NT2/D1 (cell line): Measurements from ENCODE around the gene ARGLU1.

Experiments used
- DNase-seq: peaks from one replicate; pipeline ENCODE4 v3.0.0-alpha.2; 2011; ENCODE audit warnings: low read depth, low spot score
- H3K27me3 ChIP-seq: 2 replicates; pipeline ENCODE4 v1.6.0; 2011; ENCODE audit warnings: mild to moderate bottlenecking; ENCODE audit not compliant: insufficient read length, insufficient read depth
- H3K36me3 ChIP-seq: 2 replicates; pipeline ENCODE4 v1.6.1; 2011; ENCODE audit warnings: mild to moderate bottlenecking, low read length, mixed read lengths; ENCODE audit not compliant: insufficient read depth, insufficient read length
- H3K4me1 ChIP-seq: 2 replicates; pipeline ENCODE4 v1.5.1; 2011; ENCODE audit not compliant: insufficient read depth, insufficient read length
- H3K4me3 ChIP-seq: 2 replicates; pipeline ENCODE4 v1.5.1; 2011; ENCODE audit warnings: low read depth; ENCODE audit not compliant: insufficient read length
- H3K9ac ChIP-seq: 2 replicates; pipeline ENCODE4 v1.6.0; 2011; ENCODE audit warnings: low read depth; ENCODE audit not compliant: insufficient read length
- H3K9me3 ChIP-seq: 2 replicates; pipeline ENCODE4 v1.5.1; 2011; ENCODE audit warnings: mild to moderate bottlenecking, low read length; ENCODE audit not compliant: insufficient read depth
- SUZ12 ChIP-seq: IDR thresholded peaks from 2 replicates; pipeline ENCODE4 v1.6.1; 2011; ENCODE audit not compliant: insufficient read length, insufficient read depth; ENCODE audit errors: extremely low read depth
- YY1 ChIP-seq: IDR thresholded peaks from 2 replicates; pipeline ENCODE4 v1.6.1; 2011; ENCODE audit not compliant: insufficient read length, insufficient read depth
- ZNF274 ChIP-seq: IDR thresholded peaks from 2 replicates; pipeline ENCODE4 v1.6.1; 2011; ENCODE audit warnings: mild to moderate bottlenecking, low read depth, low read length

The ARGLU1 gene

DNA sequence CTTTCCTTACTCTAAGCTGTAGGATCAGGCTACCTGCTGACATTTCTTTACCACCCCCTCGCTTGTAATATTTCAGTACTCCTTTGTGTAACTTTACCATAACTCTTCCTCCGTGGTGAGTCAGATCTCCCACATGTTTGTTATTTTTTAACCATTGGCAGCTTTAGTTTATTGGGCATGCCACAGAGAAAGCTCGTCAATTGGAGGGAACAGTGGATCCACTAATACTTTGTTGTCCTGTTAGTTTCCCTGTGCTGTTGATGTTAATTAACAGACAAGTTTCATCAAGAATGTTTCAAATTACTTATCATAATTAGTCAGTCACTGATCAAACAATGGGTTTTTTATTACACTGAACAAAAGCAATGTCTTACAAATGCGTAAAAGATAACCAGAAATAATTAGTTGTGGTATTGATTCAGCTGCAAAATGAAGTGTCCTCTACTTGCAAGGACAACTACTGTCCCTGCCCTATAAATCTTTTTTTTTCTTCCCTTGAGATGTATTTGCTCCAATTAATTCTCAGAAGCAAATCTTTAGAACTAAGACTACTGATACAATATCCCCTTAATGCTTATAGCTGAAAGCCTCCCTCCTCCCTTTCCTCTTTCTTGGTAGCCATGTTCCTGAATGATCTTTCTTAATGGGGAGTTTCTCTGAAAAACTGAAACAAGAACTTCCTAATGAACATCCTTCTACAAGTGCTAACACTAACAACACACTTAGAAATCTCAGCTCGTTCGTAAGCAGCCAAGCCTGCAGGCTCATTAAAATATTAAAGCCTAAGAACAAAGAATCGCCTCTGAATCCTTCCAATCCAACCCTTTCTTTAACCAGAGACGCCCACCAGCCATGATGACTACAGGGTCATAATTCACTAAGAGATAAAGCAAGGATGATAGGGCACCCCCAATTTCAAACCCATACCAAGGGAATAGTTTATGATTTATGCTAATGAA lies 54.6 kb downstream of the ARGLU1 start:
- DNase-seq, result no peak
- TF ChIP-seq ZNF274, result no peak
- TF ChIP-seq YY1, result no peak
- no peak for TF ChIP-seq SUZ12

GRCh38 chr13:106507560-106508274 lies 60.2 kb downstream of the ARGLU1 start:
- no peak overlapping the region for H3K9ac ChIP-seq
- DNase-seq, result no peak
- H3K9me3 ChIP-seq, result no peaks in the 10 kb centered on the region
- peaks cover 47% of the 10 kb centered on the region for H3K36me3 ChIP-seq
- no peak overlapping the region for H3K4me3 ChIP-seq
- TF ChIP-seq YY1 (no peak), SUZ12 (no peak), ZNF274 (no peak)
- H3K27me3 ChIP-seq, result no peaks in the 10 kb centered on the region
- no peaks in the 10 kb centered on the region for H3K4me1 ChIP-seq

More for the DNA sequence above, 54.6 kb downstream of the ARGLU1 start:
- no peaks in the 10 kb centered on the region for H3K4me1 ChIP-seq
- no peak overlapping the region for H3K4me3 ChIP-seq
- H3K36me3 ChIP-seq, result peaks cover 29% of the 10 kb centered on the region
- H3K9me3 ChIP-seq, result no peaks in the 10 kb centered on the region
- H3K27me3 ChIP-seq, result no peaks in the 10 kb centered on the region
- H3K9ac ChIP-seq, result no peak overlapping the region

DNA sequence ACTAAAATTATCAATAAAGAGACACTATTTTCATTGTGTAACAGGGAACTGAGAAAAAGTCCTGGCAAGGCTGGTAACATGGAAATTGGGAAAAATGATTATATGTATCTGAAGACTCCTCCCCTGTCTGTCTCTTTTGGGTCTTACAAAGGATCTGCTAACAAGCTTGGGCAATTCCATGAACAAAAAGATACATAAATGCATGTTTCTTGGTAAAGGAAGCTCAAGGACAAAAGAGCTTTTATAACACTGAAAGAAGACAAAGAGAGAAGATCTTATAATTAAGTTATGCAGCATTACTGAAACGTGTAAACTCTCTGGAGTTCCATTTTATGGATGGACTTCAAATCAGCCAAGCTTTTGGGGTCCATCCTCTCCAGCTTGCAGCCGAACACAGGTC lies 61.7 kb downstream of the ARGLU1 start:
- no peak for TF ChIP-seq ZNF274
- TF ChIP-seq YY1, result no peak
- TF ChIP-seq SUZ12, result no peak
- no peak overlapping the region for H3K9ac ChIP-seq
- no peak for DNase-seq
- no peaks in the 10 kb centered on the region for H3K4me1 ChIP-seq
- H3K27me3 ChIP-seq, result no peaks in the 10 kb centered on the region
- no peaks in the 10 kb centered on the region for H3K9me3 ChIP-seq
- H3K36me3 ChIP-seq, result peaks cover 40% of the 10 kb centered on the region
- H3K4me3 ChIP-seq, result no peak overlapping the region

GRCh38 chr13:106505732-106506131 lies 62.2 kb downstream of the ARGLU1 start:
- no peak overlapping the region for H3K4me3 ChIP-seq
- no peaks in the 10 kb centered on the region for H3K27me3 ChIP-seq
- DNase-seq, result no peak
- no peaks in the 10 kb centered on the region for H3K9me3 ChIP-seq
- no peak overlapping the region for H3K9ac ChIP-seq
- no peaks in the 10 kb centered on the region for H3K4me1 ChIP-seq
- TF ChIP-seq SUZ12 (no peak), ZNF274 (no peak), YY1 (no peak)
- peaks cover 38% of the 10 kb centered on the region for H3K36me3 ChIP-seq

DNA sequence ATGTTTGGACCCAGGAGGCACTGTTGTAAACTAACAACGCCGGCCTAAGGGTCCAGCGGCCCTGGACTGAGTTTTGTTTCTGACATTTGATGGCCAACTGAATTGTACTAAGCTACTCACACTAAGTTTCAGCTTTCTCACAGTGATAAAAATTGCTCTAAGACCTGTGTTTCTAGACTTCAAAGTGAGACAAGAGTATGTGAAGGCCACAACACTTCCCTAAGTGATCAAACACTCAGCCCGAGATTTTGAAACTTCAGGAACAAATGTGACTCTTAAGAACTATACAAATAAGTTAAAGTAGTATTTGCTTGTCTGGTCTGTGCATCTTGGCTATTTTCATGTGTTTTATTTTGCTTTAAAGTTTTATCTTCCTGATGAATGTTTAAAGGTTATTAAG lies 62.6 kb downstream of the ARGLU1 start:
- no peaks in the 10 kb centered on the region for H3K4me1 ChIP-seq
- H3K27me3 ChIP-seq, result no peaks in the 10 kb centered on the region
- no peaks in the 10 kb centered on the region for H3K9me3 ChIP-seq
- no peak overlapping the region for H3K9ac ChIP-seq
- H3K36me3 ChIP-seq, result peaks cover 38% of the 10 kb centered on the region
- TF ChIP-seq ZNF274 (no peak), SUZ12 (no peak), YY1 (no peak)
- no peak overlapping the region for H3K4me3 ChIP-seq
- DNase-seq, result no peak

DNA sequence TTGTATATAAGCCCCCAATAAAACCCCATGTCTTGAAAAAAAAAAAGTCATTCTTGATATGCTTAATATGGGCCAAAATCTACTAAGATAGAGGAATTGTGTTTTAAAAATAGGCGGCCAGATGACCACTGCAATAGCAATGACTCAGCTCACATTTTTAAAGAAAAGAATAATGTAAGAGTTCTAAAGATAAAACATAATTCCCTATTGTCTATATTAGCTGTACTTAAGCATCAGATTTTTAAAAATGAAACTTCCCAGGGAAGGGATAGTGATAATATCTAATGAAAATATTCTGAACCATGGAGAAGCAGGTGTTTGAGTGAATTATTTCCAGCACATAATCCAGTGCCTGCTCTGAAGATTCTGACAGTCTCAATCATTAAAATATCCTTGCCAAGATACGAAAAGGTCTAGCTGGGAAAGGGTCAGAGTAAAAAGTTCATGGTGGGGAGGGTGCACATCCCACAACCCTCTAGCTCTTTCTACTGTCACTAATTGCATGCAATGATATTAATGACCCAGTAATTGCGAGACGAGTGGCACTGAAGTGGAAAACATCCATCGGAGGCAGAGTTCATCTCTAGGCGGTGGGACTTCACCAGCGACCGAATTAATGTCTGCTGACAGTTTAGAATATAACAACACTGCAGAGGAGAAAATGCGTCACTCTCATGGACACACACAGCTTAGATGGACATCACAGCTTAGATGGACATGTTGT lies 64.0 kb downstream of the ARGLU1 start:
- no peaks in the 10 kb centered on the region for H3K27me3 ChIP-seq
- no peaks in the 10 kb centered on the region for H3K9me3 ChIP-seq
- no peak overlapping the region for H3K9ac ChIP-seq
- no peaks in the 10 kb centered on the region for H3K4me1 ChIP-seq
- no peak overlapping the region for H3K4me3 ChIP-seq
- no peak for TF ChIP-seq SUZ12
- TF ChIP-seq ZNF274, result no peak
- no peak for TF ChIP-seq YY1
- DNase-seq, result no peak
- peaks cover 27% of the 10 kb centered on the region for H3K36me3 ChIP-seq

GRCh38 chr13:106503272-106503671 lies 64.7 kb downstream of the ARGLU1 start:
- no peaks in the 10 kb centered on the region for H3K4me1 ChIP-seq
- no peak overlapping the region for H3K4me3 ChIP-seq
- TF ChIP-seq ZNF274 (no peak), SUZ12 (no peak), YY1 (no peak)
- H3K36me3 ChIP-seq, result peaks cover 26% of the 10 kb centered on the region
- no peak for DNase-seq
- no peaks in the 10 kb centered on the region for H3K27me3 ChIP-seq
- H3K9ac ChIP-seq, result no peak overlapping the region
- H3K9me3 ChIP-seq, result no peaks in the 10 kb centered on the region
